Smooth muscle cell (in vitro differentiated cells): ENCODE data around the gene PASK. TPM values are rescaled to one million over a fixed set of nuclear protein-coding genes. Genes with fewer than 3 reads are reported as not detected.

Source experiments
- DNase-seq: peaks from one replicate; lab custom pipeline; 2025; ENCODE audit not compliant: unreplicated experiment; lab: John Stamatoyannopoulos, UW
- H2AFZ ChIP-seq: fragments of 200-600 bp; sonication (generic); 2 replicates; pipeline ENCODE4 v1.6.0; 2016; ENCODE audit warnings: antibody characterized with exemption, low read depth, mild to moderate bottlenecking
- H3F3A ChIP-seq: fragments of 200-600 bp; sonication (generic); 2 replicates; pipeline ENCODE4 v1.6.0; 2017; ENCODE audit warnings: antibody characterized with exemption, low read depth
- H3K27ac ChIP-seq: fragments of 200-600 bp; sonication (generic); 2 replicates; pipeline ENCODE4 v1.5.1; 2016; ENCODE audit warnings: low read depth, mild to moderate bottlenecking
- H3K27me3 ChIP-seq: fragments of 200-600 bp; sonication (generic); 2 replicates; pipeline ENCODE4 v1.6.1; 2016; ENCODE audit warnings: low read depth, mild to moderate bottlenecking
- H3K36me3 ChIP-seq: fragments of 200-600 bp; sonication (generic); 2 replicates; pipeline ENCODE4 v1.5.1; 2016; ENCODE audit warnings: low read depth
- H3K4me1 ChIP-seq: fragments of 200-600 bp; sonication (generic); 2 replicates; pipeline ENCODE4 v1.5.1; 2016; ENCODE audit warnings: low read depth
- H3K4me2 ChIP-seq: fragments of 200-600 bp; sonication (generic); 2 replicates; pipeline ENCODE4 v1.6.0; 2016; ENCODE audit warnings: mild to moderate bottlenecking
- H3K4me3 ChIP-seq: fragments of 200-600 bp; sonication (generic); 2 replicates; pipeline ENCODE4 v1.5.1; 2016; ENCODE audit warnings: mild to moderate bottlenecking
- H3K79me2 ChIP-seq: fragments of 200-600 bp; sonication (generic); 2 replicates; pipeline ENCODE4 v1.6.0; 2016; ENCODE audit warnings: low read depth, mild to moderate bottlenecking
- H3K9ac ChIP-seq: fragments of 200-600 bp; sonication (generic); 2 replicates; pipeline ENCODE4 v1.6.0; 2016; ENCODE audit warnings: low read depth
- H3K9me3 ChIP-seq: fragments of 200-600 bp; sonication (generic); replicated peaks from 2 replicates; pipeline ENCODE4 v1.5.1; 2016; ENCODE audit warnings: low read depth
- H4K20me1 ChIP-seq: fragments of 200-600 bp; sonication (generic); 2 replicates; pipeline ENCODE4 v1.6.0; 2016; ENCODE audit warnings: low read depth
- WGBS: methylation state at CpG from one replicate; pipeline ENCODE4 v1.1.7; 2016; ENCODE audit warnings: low lambda C conversion rate; 5-methylcytosine and 5-hydroxymethylcytosine counted together
- polyA plus RNA-seq: library from polyadenylated mRNA; unstranded; fragments of >200 nt; fragmentation: Nextera tagmentation; extraction: Ambion mirVana; gene quantifications from 2 replicates; pipeline ENCODE4 v1.2.1, GENCODE V29; 2016
- total RNA-seq: library from RNA; depleted of rRNA; stranded (reverse); fragments of >200 nt; gene quantifications from 2 replicates; pipeline ENCODE4 v1.2.3, GENCODE V29; 2014
- TF ChIP-seq, protein P1 (sequence below): fragments of 200-600 bp; sonication (generic); IDR thresholded peaks from 2 replicates; pipeline ENCODE4 v1.5.1; 2017; ENCODE audit warnings: borderline replicate concordance, mild to moderate bottlenecking, antibody characterized with exemption; ENCODE audit not compliant: insufficient read depth, poor library complexity, severe bottlenecking

Gene PASK
- total and polyA plus RNA-seq, 2 experiments from 2014 or later = 2.6 TPM

DNA sequence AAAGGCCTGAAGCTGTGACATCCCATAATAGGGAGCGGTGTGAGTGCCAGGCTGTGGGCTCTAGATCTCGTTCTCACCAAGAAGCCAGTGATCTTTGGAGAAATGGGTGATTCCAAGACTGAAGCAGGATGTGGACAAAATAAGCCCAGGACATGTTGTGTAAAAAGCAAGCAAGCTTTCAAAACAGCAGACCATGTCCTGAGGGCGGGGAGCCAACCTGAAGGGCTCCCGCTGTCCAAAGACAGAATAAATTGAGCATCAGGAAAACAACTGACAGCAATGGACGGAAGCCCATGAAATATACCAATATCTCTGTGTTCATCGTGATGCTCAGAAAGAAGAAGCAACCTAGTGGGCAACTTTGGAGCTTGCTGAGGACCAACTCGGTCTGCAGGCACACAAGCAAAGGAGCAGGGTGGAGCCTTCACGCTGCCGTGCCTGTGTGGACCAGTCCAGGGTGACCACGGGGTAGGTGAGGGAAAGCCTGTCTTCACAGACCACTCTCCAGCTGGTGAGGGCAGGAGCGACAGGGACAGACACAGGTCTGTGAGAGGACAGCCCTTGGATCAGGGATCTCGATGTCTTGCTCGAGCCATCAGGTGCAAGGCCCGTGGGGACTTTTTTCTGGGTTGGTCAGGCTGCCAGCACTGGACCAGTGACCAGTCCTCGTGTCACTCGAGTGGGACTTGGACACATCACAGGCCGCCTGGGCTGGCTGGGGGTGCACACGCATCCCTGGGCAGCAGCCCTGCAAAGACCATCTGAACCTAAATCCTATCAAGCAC, 68.7 kb downstream of the PASK start:
- Histone ChIP-seq H3F3A (no peaks in the 10 kb centered on the region), H3K27ac (no peak overlapping the region), H3K36me3 (no peaks in the 10 kb centered on the region), H3K27me3 (no peaks in the 10 kb centered on the region), H3K79me2 (no peaks in the 10 kb centered on the region), H4K20me1 (no peaks in the 10 kb centered on the region), H2AFZ (no peak overlapping the region), H3K4me2 (no peak overlapping the region), H3K4me1 (no peaks in the 10 kb centered on the region), H3K9ac (no peak overlapping the region), H3K4me3 (no peak overlapping the region), H3K9me3 (no peaks in the 10 kb centered on the region)
- WGBS = 87% methylated on average over 18 of the region's 18 CpGs
- TF ChIP-seq, protein P1, sequence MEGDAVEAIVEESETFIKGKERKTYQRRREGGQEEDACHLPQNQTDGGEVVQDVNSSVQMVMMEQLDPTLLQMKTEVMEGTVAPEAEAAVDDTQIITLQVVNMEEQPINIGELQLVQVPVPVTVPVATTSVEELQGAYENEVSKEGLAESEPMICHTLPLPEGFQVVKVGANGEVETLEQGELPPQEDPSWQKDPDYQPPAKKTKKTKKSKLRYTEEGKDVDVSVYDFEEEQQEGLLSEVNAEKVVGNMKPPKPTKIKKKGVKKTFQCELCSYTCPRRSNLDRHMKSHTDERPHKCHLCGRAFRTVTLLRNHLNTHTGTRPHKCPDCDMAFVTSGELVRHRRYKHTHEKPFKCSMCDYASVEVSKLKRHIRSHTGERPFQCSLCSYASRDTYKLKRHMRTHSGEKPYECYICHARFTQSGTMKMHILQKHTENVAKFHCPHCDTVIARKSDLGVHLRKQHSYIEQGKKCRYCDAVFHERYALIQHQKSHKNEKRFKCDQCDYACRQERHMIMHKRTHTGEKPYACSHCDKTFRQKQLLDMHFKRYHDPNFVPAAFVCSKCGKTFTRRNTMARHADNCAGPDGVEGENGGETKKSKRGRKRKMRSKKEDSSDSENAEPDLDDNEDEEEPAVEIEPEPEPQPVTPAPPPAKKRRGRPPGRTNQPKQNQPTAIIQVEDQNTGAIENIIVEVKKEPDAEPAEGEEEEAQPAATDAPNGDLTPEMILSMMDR = no peak
- DNase-seq = no peak

- Histone ChIP-seq H3K36me3 (no peaks in the 10 kb centered on the region), H3K4me1 (no peaks in the 10 kb centered on the region), H3K4me3 (no peak overlapping the region), H3F3A (no peaks in the 10 kb centered on the region), H3K27ac (no peak overlapping the region), H4K20me1 (no peaks in the 10 kb centered on the region), H3K79me2 (no peaks in the 10 kb centered on the region), H2AFZ (no peak overlapping the region), H3K4me2 (no peak overlapping the region), H3K9ac (no peak overlapping the region), H3K27me3 (no peaks in the 10 kb centered on the region), H3K9me3 (no peaks in the 10 kb centered on the region)
- DNase-seq = no peak
- TF ChIP-seq, protein P1 = no peak
- 96% methylated on average over 16 of the region's 16 CpGs for WGBS
Measured at GRCh38 chr2:241074901-241075540, 74.3 kb downstream of the PASK start.

- no peaks in the 10 kb centered on the region for H4K20me1 ChIP-seq
- no peak overlapping the region for H3K9ac ChIP-seq
- no peaks in the 10 kb centered on the region for H3K27me3 ChIP-seq
- no peaks in the 10 kb centered on the region for H3K9me3 ChIP-seq
- no peak overlapping the region for H3K27ac ChIP-seq
- no peak for DNase-seq
- H3F3A ChIP-seq = no peaks in the 10 kb centered on the region
- no peaks in the 10 kb centered on the region for H3K4me1 ChIP-seq
- no peak overlapping the region for H2AFZ ChIP-seq
- H3K36me3 ChIP-seq = no peaks in the 10 kb centered on the region
- H3K4me2 ChIP-seq = no peak overlapping the region
- no peak overlapping the region for H3K4me3 ChIP-seq
- no peaks in the 10 kb centered on the region for H3K79me2 ChIP-seq
- WGBS = 96% methylated on average over 16 of the region's 16 CpGs
- TF ChIP-seq, protein P1 = no peak
Measured at GRCh38 chr2:241074065-241074818, 75.0 kb downstream of the PASK start.
